Chondrocyte (in vitro differentiated cells): Measurements from ENCODE around the gene TMEM255B. TPM values are rescaled to one million over a fixed set of nuclear protein-coding genes. Genes with fewer than 3 reads are reported as not detected.
A peak's percentile ranks its signal among the peaks of the same experiment; 100 is the strongest.

Source experiments
- DNase-seq: peaks from one replicate; pipeline ENCODE4 v3.0.0; 2021; ENCODE audit warnings: mixed read lengths, low spot score
- H3K27ac Mint-ChIP-seq: one replicate; pipeline ENCODE4 v1.8.0; 2021; ENCODE audit warnings: mild to moderate bottlenecking, moderate library complexity, mixed read lengths; ENCODE audit not compliant: unreplicated experiment
- H3K27me3 Mint-ChIP-seq: 2 replicates; pipeline ENCODE4 v1.8.0; 2021; ENCODE audit warnings: low read depth, mixed read lengths
- H3K36me3 Mint-ChIP-seq: 2 replicates; pipeline ENCODE4 v1.8.0; 2021; ENCODE audit warnings: low read depth, mixed read lengths
- H3K4me1 Mint-ChIP-seq: 2 replicates; pipeline ENCODE4 v1.8.0; 2021; ENCODE audit warnings: low read depth, mild to moderate bottlenecking, mixed read lengths
- H3K4me3 Mint-ChIP-seq: one replicate; pipeline ENCODE4 v1.8.0; 2021; ENCODE audit warnings: mild to moderate bottlenecking, moderate library complexity, mixed read lengths; ENCODE audit not compliant: unreplicated experiment
- H3K9me3 Mint-ChIP-seq: 2 replicates; pipeline ENCODE4 v1.8.0; 2021; ENCODE audit warnings: low read depth, mixed read lengths
- CTCF ChIP-seq: fragments of 200-600 bp; sonication (generic); IDR thresholded peaks from 2 replicates; pipeline ENCODE4 v1.5.0; 2021; ENCODE audit warnings: antibody characterized with exemption, mild to moderate bottlenecking, moderate library complexity
- total RNA-seq: library from RNA; stranded (reverse); gene quantifications from 3 replicates; pipeline ENCODE4 v1.2.1, GENCODE V29; 2021

Gene TMEM255B
- total RNA-seq, 1 donor from 2014 or later = 5.2 TPM

- DNase-seq = no peak
Observed at GRCh38 chr13:113754691-113755090, 4.3 kb upstream of the TMEM255B start.

GRCh38 chr13:113756441-113757097, 2.5 kb upstream of the TMEM255B start:
- Mint-ChIP-seq H3K4me3 (no peak overlapping the region), H3K27ac (no peak overlapping the region), H3K36me3 (no peaks in the 10 kb centered on the region), H3K4me1 (peaks cover 10% of the 10 kb centered on the region), H3K9me3 (no peaks in the 10 kb centered on the region), H3K27me3 (peaks cover 31% of the 10 kb centered on the region)
- TF ChIP-seq CTCF = no peak
- DNase-seq = no peak

More at GRCh38 chr13:113754691-113755090, 4.3 kb upstream of the TMEM255B start:
- TF ChIP-seq CTCF = no peak
- no peak overlapping the region for H3K27ac Mint-ChIP-seq
- H3K36me3 Mint-ChIP-seq = no peaks in the 10 kb centered on the region
- H3K4me1 Mint-ChIP-seq = peaks cover 7% of the 10 kb centered on the region
- peaks cover 19% of the 10 kb centered on the region for H3K27me3 Mint-ChIP-seq
- no peak overlapping the region for H3K4me3 Mint-ChIP-seq
- H3K9me3 Mint-ChIP-seq = no peaks in the 10 kb centered on the region

GRCh38 chr13:113759525-113760137, 605 bp downstream of the TMEM255B start:
- H3K27me3 Mint-ChIP-seq = peaks cover 20% of the 10 kb centered on the region

GRCh38 chr13:113761136-113761535, 2.1 kb downstream of the TMEM255B start:
- H3K4me3 Mint-ChIP-seq = no peak overlapping the region
- H3K4me1 Mint-ChIP-seq = peaks cover 10% of the 10 kb centered on the region
- peaks cover 15% of the 10 kb centered on the region for H3K27me3 Mint-ChIP-seq
- H3K9me3 Mint-ChIP-seq = no peaks in the 10 kb centered on the region
- no peak for TF ChIP-seq CTCF
- no peak for DNase-seq
- H3K27ac Mint-ChIP-seq = no peak overlapping the region
- H3K36me3 Mint-ChIP-seq = peaks cover 3% of the 10 kb centered on the region

More at GRCh38 chr13:113759525-113760137, 605 bp downstream of the TMEM255B start:
- Mint-ChIP-seq H3K4me1 (peaks cover 10% of the 10 kb centered on the region), H3K36me3 (peaks cover 3% of the 10 kb centered on the region), H3K27ac (peak overlapping the region; percentile 42), H3K9me3 (no peaks in the 10 kb centered on the region), H3K4me3 (peak overlapping the region; percentile 86)
- TF ChIP-seq CTCF = no peak
- DNase-seq = no peak

GRCh38 chr13:113762075-113762474, 3.0 kb downstream of the TMEM255B start:
- Mint-ChIP-seq H3K27ac (no peak overlapping the region), H3K36me3 (peaks cover 3% of the 10 kb centered on the region), H3K9me3 (no peaks in the 10 kb centered on the region), H3K4me3 (no peak overlapping the region), H3K4me1 (peaks cover 10% of the 10 kb centered on the region), H3K27me3 (peaks cover 15% of the 10 kb centered on the region)
- DNase-seq = no peak
- no peak for TF ChIP-seq CTCF
